Measurements from ENCODE around the gene CMKLR1.

Gene CMKLR1

GRCh38 chr12:108382437-108382801, 43.3 kb upstream of the CMKLR1 start:
- no peaks in the 10 kb centered on the region for H3K4me1 ChIP-seq (ENCODE audit: insufficient read depth, low read length, severe bottlenecking)
- no peak overlapping the region for H3K9ac ChIP-seq (ENCODE audit: low read length)
- no peaks in the 10 kb centered on the region for H3K79me2 ChIP-seq (ENCODE audit: insufficient read depth, low read length)
- H4K20me1 ChIP-seq (ENCODE audit: insufficient read depth, low read length): no peaks in the 10 kb centered on the region
- H3K4me2 ChIP-seq (ENCODE audit: low read length): no peak overlapping the region
- no peak overlapping the region for H3K4me3 ChIP-seq (ENCODE audit: low read depth, low read length, poor library complexity, severe bottlenecking)
- H3K9me3 ChIP-seq (ENCODE audit: low read length): no peaks in the 10 kb centered on the region
- H3F3A ChIP-seq (ENCODE audit: insufficient read depth, low read length): no peaks in the 10 kb centered on the region
- H3K9me2 ChIP-seq (ENCODE audit: low read depth, low read length): no peaks in the 10 kb centered on the region
- no peaks in the 10 kb centered on the region for H3K27me3 ChIP-seq (ENCODE audit: insufficient read depth, low read length)
- no peaks in the 10 kb centered on the region for H3K36me3 ChIP-seq (ENCODE audit: insufficient read depth, low read length)
- H2AFZ ChIP-seq (ENCODE audit: low read length): no peak overlapping the region
- TF ChIP-seq, protein P1, sequence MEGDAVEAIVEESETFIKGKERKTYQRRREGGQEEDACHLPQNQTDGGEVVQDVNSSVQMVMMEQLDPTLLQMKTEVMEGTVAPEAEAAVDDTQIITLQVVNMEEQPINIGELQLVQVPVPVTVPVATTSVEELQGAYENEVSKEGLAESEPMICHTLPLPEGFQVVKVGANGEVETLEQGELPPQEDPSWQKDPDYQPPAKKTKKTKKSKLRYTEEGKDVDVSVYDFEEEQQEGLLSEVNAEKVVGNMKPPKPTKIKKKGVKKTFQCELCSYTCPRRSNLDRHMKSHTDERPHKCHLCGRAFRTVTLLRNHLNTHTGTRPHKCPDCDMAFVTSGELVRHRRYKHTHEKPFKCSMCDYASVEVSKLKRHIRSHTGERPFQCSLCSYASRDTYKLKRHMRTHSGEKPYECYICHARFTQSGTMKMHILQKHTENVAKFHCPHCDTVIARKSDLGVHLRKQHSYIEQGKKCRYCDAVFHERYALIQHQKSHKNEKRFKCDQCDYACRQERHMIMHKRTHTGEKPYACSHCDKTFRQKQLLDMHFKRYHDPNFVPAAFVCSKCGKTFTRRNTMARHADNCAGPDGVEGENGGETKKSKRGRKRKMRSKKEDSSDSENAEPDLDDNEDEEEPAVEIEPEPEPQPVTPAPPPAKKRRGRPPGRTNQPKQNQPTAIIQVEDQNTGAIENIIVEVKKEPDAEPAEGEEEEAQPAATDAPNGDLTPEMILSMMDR (IDR thresholded peaks at IDR 0.05; ENCODE audit: low read length): no peak
- no peak for TF ChIP-seq EZH2 (IDR thresholded peaks at IDR 0.05; ENCODE audit: borderline replicate concordance, low read length)
- no peak overlapping the region for H3K27ac ChIP-seq (ENCODE audit: low read depth, low read length, poor library complexity, severe bottlenecking)

GRCh38 chr12:108381787-108382436, 42.8 kb upstream of the CMKLR1 start:
- Histone ChIP-seq H4K20me1 (ENCODE audit: insufficient read depth, low read length) (no peaks in the 10 kb centered on the region), H3K36me3 (ENCODE audit: insufficient read depth, low read length) (no peaks in the 10 kb centered on the region), H3K4me1 (ENCODE audit: insufficient read depth, low read length, severe bottlenecking) (no peaks in the 10 kb centered on the region), H3K79me2 (ENCODE audit: insufficient read depth, low read length) (no peaks in the 10 kb centered on the region), H3K27me3 (ENCODE audit: insufficient read depth, low read length) (no peaks in the 10 kb centered on the region), H3K9ac (ENCODE audit: low read length) (no peak overlapping the region), H3K4me3 (ENCODE audit: low read depth, low read length, poor library complexity, severe bottlenecking) (no peak overlapping the region), H3F3A (ENCODE audit: insufficient read depth, low read length) (no peaks in the 10 kb centered on the region), H3K9me2 (ENCODE audit: low read depth, low read length) (no peaks in the 10 kb centered on the region), H3K9me3 (ENCODE audit: low read length) (no peaks in the 10 kb centered on the region), H2AFZ (ENCODE audit: low read length) (no peak overlapping the region), H3K27ac (ENCODE audit: low read depth, low read length, poor library complexity, severe bottlenecking) (no peak overlapping the region), H3K4me2 (ENCODE audit: low read length) (no peak overlapping the region)
- TF ChIP-seq EZH2 (IDR thresholded peaks at IDR 0.05; ENCODE audit: borderline replicate concordance, low read length): no peak
- TF ChIP-seq, protein P1 (IDR thresholded peaks at IDR 0.05; ENCODE audit: low read length): no peak

DNA sequence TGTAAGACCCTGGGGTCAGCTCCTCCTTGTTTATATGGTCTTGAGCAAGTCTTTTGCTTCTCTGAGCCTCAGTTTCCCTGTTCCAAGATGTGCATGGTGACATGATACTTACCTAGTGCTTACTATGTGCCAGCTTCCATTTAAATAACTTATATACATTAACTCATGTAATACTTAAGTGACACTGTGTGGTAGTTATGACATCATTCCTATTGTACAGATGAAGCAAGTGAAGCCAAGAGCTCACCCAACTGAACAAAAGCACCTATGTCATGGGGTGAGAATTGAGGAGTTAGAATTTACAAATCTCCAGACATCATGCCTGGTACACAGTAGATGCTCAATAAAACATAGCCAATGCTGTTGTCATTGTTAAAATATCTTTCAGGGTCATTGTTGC, 41.3 kb upstream of the CMKLR1 start:
- Histone ChIP-seq H3K9ac (ENCODE audit: low read length) (no peak overlapping the region), H3K27ac (ENCODE audit: low read depth, low read length, poor library complexity, severe bottlenecking) (no peak overlapping the region), H4K20me1 (ENCODE audit: insufficient read depth, low read length) (no peaks in the 10 kb centered on the region), H2AFZ (ENCODE audit: low read length) (no peak overlapping the region), H3K4me3 (ENCODE audit: low read depth, low read length, poor library complexity, severe bottlenecking) (no peak overlapping the region), H3K79me2 (ENCODE audit: insufficient read depth, low read length) (no peaks in the 10 kb centered on the region), H3K9me3 (ENCODE audit: low read length) (no peaks in the 10 kb centered on the region), H3K9me2 (ENCODE audit: low read depth, low read length) (no peaks in the 10 kb centered on the region), H3K27me3 (ENCODE audit: insufficient read depth, low read length) (no peaks in the 10 kb centered on the region), H3K4me2 (ENCODE audit: low read length) (no peak overlapping the region), H3K4me1 (ENCODE audit: insufficient read depth, low read length, severe bottlenecking) (no peaks in the 10 kb centered on the region), H3K36me3 (ENCODE audit: insufficient read depth, low read length) (no peaks in the 10 kb centered on the region), H3F3A (ENCODE audit: insufficient read depth, low read length) (no peaks in the 10 kb centered on the region)
- TF ChIP-seq, protein P1 (IDR thresholded peaks at IDR 0.05; ENCODE audit: low read length): no peak
- TF ChIP-seq EZH2 (IDR thresholded peaks at IDR 0.05; ENCODE audit: borderline replicate concordance, low read length): no peak
